Measurements from ENCODE around the gene WNT2. TPM values are rescaled to one million over a fixed set of nuclear protein-coding genes. Genes with fewer than 3 reads are reported as not detected.
A peak's percentile ranks its signal among the peaks of the same experiment; 100 is the strongest.
"Not testable (repeated sequence)": the region's sequence is repeated elsewhere in the genome, so short reads cannot be mapped to it uniquely, and the experiment has no call there.

The WNT2 gene
- total RNA-seq, 1 donor, result under 0.01 TPM

DNA sequence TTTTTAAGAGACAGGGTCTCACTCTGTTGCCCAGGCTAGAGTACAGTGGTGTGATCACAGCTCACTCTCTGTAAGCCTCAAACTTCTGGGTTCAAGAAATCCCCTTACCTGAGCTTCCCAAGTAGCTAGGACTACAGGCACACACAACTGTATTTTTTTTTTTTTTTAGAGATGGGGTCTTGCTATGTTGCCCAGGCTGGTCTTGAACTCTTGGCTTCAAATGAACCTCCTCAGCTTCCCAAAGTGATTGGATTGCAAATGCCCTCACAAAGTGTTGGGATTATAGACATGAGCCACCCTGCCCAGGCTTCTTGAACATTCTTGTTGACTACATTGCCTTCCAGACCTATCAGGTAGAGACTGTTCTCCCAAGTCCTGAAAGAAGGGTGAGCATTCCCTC, 72.6 kb downstream of the WNT2 start:
- no peaks in the 10 kb centered on the region for H3K79me2 ChIP-seq (ENCODE audit: insufficient read depth, low read length)
- H3K27me3 ChIP-seq (ENCODE audit: insufficient read depth, low read length), result no peaks in the 10 kb centered on the region
- no peak overlapping the region for H3K4me3 ChIP-seq (ENCODE audit: insufficient read depth, low read length)
- no peak for DNase-seq (ENCODE audit: insufficient read length, low spot score, missing footprints)
- peak overlapping the region; percentile 92 for H3K27ac ChIP-seq (ENCODE audit: low read depth, low read length)
- H3K9me3 ChIP-seq (ENCODE audit: low read depth, low read length), result no peaks in the 10 kb centered on the region
- TF ChIP-seq, protein P1, sequence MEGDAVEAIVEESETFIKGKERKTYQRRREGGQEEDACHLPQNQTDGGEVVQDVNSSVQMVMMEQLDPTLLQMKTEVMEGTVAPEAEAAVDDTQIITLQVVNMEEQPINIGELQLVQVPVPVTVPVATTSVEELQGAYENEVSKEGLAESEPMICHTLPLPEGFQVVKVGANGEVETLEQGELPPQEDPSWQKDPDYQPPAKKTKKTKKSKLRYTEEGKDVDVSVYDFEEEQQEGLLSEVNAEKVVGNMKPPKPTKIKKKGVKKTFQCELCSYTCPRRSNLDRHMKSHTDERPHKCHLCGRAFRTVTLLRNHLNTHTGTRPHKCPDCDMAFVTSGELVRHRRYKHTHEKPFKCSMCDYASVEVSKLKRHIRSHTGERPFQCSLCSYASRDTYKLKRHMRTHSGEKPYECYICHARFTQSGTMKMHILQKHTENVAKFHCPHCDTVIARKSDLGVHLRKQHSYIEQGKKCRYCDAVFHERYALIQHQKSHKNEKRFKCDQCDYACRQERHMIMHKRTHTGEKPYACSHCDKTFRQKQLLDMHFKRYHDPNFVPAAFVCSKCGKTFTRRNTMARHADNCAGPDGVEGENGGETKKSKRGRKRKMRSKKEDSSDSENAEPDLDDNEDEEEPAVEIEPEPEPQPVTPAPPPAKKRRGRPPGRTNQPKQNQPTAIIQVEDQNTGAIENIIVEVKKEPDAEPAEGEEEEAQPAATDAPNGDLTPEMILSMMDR (IDR thresholded peaks at IDR 0.05; ENCODE audit: extremely low read depth, low read depth, low read length), result no peak
- H3K4me1 ChIP-seq (ENCODE audit: insufficient read depth, low read length), result peaks cover 32% of the 10 kb centered on the region
- H3K36me3 ChIP-seq (ENCODE audit: insufficient read depth, low read length), result no peaks in the 10 kb centered on the region
- H2AFZ ChIP-seq (ENCODE audit: low read length), result no peak overlapping the region
- H3K4me2 ChIP-seq (ENCODE audit: insufficient read depth, low read length), result peak overlapping the region; percentile 56
- no peaks in the 10 kb centered on the region for H4K20me1 ChIP-seq (ENCODE audit: insufficient read depth, low read length)

DNA sequence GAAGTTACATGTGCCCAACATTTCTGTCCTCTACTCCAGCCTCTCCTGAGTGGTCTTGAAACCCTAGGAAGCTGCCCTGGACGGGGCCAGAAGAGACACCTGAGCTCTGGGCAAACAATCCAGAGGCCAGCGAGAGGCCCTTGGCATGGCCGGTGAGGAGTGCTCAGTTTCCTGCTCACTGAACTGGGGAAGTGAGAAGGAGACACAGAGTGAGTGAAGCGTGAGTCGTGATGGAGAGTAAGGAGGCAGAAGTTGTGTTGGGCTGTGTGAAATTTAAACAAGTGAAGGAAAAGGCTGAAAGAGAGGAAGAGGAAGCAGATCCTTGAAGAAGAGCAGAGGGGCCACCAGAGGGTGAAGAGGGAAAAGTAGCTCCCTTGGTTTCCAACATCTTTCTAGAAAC, 73.2 kb downstream of the WNT2 start:
- H2AFZ ChIP-seq (ENCODE audit: low read length), result peak overlapping the region; percentile 1
- no peaks in the 10 kb centered on the region for H3K9me3 ChIP-seq (ENCODE audit: low read depth, low read length)
- no peaks in the 10 kb centered on the region for H3K36me3 ChIP-seq (ENCODE audit: insufficient read depth, low read length)
- H3K4me3 ChIP-seq (ENCODE audit: insufficient read depth, low read length), result no peak overlapping the region
- TF ChIP-seq, protein P1 (IDR thresholded peaks at IDR 0.05; ENCODE audit: extremely low read depth, low read depth, low read length), result no peak
- peaks cover 32% of the 10 kb centered on the region for H3K4me1 ChIP-seq (ENCODE audit: insufficient read depth, low read length)
- no peaks in the 10 kb centered on the region for H3K27me3 ChIP-seq (ENCODE audit: insufficient read depth, low read length)
- H3K4me2 ChIP-seq (ENCODE audit: insufficient read depth, low read length), result no peak overlapping the region
- H3K27ac ChIP-seq (ENCODE audit: low read depth, low read length), result no peak overlapping the region
- DNase-seq (ENCODE audit: insufficient read length, low spot score, missing footprints), result no peak
- no peaks in the 10 kb centered on the region for H3K79me2 ChIP-seq (ENCODE audit: insufficient read depth, low read length)
- no peaks in the 10 kb centered on the region for H4K20me1 ChIP-seq (ENCODE audit: insufficient read depth, low read length)

DNA sequence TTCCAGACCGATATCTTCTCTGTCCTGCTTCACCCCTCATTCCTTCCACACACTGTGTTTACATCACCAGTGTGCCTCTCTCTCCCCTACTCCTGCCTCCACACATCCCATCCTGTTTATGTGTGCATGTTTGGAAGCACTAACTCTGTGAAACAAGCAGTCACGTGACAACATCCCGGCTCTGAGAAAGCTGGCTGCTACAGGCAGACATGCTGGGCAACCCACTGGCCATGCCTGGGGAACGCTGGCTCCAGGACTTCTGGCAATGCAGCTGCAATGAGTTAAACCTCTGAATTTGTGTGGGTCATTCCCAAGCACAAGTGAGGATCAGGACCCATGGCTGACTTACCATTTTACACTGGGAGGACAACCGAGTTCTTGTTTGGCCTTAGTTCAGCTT, 74.0 kb downstream of the WNT2 start:
- H3K4me1 ChIP-seq (ENCODE audit: insufficient read depth, low read length), result peaks cover 32% of the 10 kb centered on the region
- no peak overlapping the region for H3K27ac ChIP-seq (ENCODE audit: low read depth, low read length)
- H3K4me2 ChIP-seq (ENCODE audit: insufficient read depth, low read length), result no peak overlapping the region
- TF ChIP-seq, protein P1 (IDR thresholded peaks at IDR 0.05; ENCODE audit: extremely low read depth, low read depth, low read length), result no peak
- no peaks in the 10 kb centered on the region for H3K36me3 ChIP-seq (ENCODE audit: insufficient read depth, low read length)
- no peak overlapping the region for H3K4me3 ChIP-seq (ENCODE audit: insufficient read depth, low read length)
- H2AFZ ChIP-seq (ENCODE audit: low read length), result peak overlapping the region; percentile 44
- H3K79me2 ChIP-seq (ENCODE audit: insufficient read depth, low read length), result no peaks in the 10 kb centered on the region
- DNase-seq (ENCODE audit: insufficient read length, low spot score, missing footprints), result no peak
- no peaks in the 10 kb centered on the region for H3K9me3 ChIP-seq (ENCODE audit: low read depth, low read length)
- no peaks in the 10 kb centered on the region for H4K20me1 ChIP-seq (ENCODE audit: insufficient read depth, low read length)
- no peaks in the 10 kb centered on the region for H3K27me3 ChIP-seq (ENCODE audit: insufficient read depth, low read length)

DNA sequence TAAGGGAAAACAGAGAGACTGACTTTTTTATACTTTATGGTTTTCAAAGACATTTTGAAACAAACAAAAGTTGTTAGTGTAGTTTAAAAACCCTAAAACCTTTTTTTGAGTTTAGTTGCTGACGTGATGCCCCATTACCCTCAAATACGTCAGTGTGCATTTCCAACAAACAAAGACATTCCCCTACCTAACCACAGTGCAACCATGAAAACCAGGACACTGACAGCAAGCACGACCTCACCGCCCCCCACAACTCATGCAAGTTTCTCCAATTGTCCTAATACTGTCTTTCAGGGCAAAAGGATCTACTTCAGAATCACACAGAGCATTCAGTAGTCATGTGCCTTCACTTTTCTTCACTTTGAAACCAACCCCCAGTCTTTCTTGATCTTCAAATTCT, 75.0 kb downstream of the WNT2 start:
- no peaks in the 10 kb centered on the region for H3K9me3 ChIP-seq (ENCODE audit: low read depth, low read length)
- no peak for DNase-seq (ENCODE audit: insufficient read length, low spot score, missing footprints)
- peaks cover 32% of the 10 kb centered on the region for H3K4me1 ChIP-seq (ENCODE audit: insufficient read depth, low read length)
- no peak overlapping the region for H2AFZ ChIP-seq (ENCODE audit: low read length)
- no peaks in the 10 kb centered on the region for H3K27me3 ChIP-seq (ENCODE audit: insufficient read depth, low read length)
- H3K36me3 ChIP-seq (ENCODE audit: insufficient read depth, low read length), result no peaks in the 10 kb centered on the region
- H3K4me3 ChIP-seq (ENCODE audit: insufficient read depth, low read length), result no peak overlapping the region
- no peaks in the 10 kb centered on the region for H3K79me2 ChIP-seq (ENCODE audit: insufficient read depth, low read length)
- TF ChIP-seq, protein P1 (IDR thresholded peaks at IDR 0.05; ENCODE audit: extremely low read depth, low read depth, low read length), result no peak
- H4K20me1 ChIP-seq (ENCODE audit: insufficient read depth, low read length), result no peaks in the 10 kb centered on the region
- no peak overlapping the region for H3K27ac ChIP-seq (ENCODE audit: low read depth, low read length)
- H3K4me2 ChIP-seq (ENCODE audit: insufficient read depth, low read length), result no peak overlapping the region

DNA sequence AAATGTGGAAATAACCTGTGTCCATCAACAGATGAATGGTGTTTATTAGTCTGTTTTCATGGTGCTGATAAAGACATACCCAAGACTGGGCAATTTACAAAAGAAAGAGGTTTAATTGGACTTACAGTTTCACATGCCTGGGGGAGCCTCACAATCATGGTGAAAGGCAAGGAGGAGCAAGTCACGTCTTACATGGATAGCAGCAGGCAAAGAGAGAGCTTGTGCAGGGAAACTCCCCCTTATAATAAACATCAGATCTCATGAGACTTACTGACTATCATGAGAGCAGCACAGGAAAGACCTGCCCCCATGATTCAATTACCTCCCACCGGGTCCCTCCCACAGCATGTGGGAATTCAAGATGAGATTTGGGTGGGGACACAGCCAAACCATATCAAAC, 77.2 kb downstream of the WNT2 start:
- not testable (repeated sequence) for H3K27me3 ChIP-seq (ENCODE audit: insufficient read depth, low read length); DNase-seq (ENCODE audit: insufficient read length, low spot score, missing footprints); H3K4me2 ChIP-seq (ENCODE audit: insufficient read depth, low read length)

More for the DNA sequence above, 77.2 kb downstream of the WNT2 start:
- peaks cover 16% of the 10 kb centered on the region for H3K4me1 ChIP-seq (ENCODE audit: insufficient read depth, low read length)
- H3K9me3 ChIP-seq (ENCODE audit: low read depth, low read length); H3K4me3 ChIP-seq (ENCODE audit: insufficient read depth, low read length); H4K20me1 ChIP-seq (ENCODE audit: insufficient read depth, low read length); H3K27ac ChIP-seq (ENCODE audit: low read depth, low read length); H3K79me2 ChIP-seq (ENCODE audit: insufficient read depth, low read length); H3K36me3 ChIP-seq (ENCODE audit: insufficient read depth, low read length); H2AFZ ChIP-seq (ENCODE audit: low read length): not testable (repeated sequence)
